Activated gamma-delta T cell treated with anti-CD3 and anti-CD28 coated beads, Interleukin-2, amount 50 U/mL, for 16 hours (primary cell): ENCODE results near the gene SCYL3.
"Not testable (repeated sequence)": the region's sequence is repeated elsewhere in the genome, so short reads cannot be mapped to it uniquely, and the experiment has no call there.

Source experiments
- DNase-seq: peaks from one replicate; pipeline ENCODE4 v3.0.0-alpha.2; 2020; ENCODE audit warnings: low read depth

Gene SCYL3

GRCh38 chr1:169871988-169872387 is 21.7 kb downstream of the SCYL3 start:
- not testable (repeated sequence) for DNase-seq

- DNase-seq, result no peak
Observed at GRCh38 chr1:169869426-169869825, 24.3 kb downstream of the SCYL3 start.

GRCh38 chr1:169868978-169869377 is 24.7 kb downstream of the SCYL3 start:
- no peak for DNase-seq

- no peak for DNase-seq
Observed at GRCh38 chr1:169867012-169867675, 26.6 kb downstream of the SCYL3 start.

- no peak for DNase-seq
Observed at GRCh38 chr1:169866577-169866976, 27.1 kb downstream of the SCYL3 start.

GRCh38 chr1:169864531-169864930 is 29.2 kb downstream of the SCYL3 start:
- DNase-seq, result not testable (repeated sequence)

GRCh38 chr1:169860750-169861149 is 32.9 kb downstream of the SCYL3 start:
- DNase-seq, result no peak

GRCh38 chr1:169860187-169860586 is 33.5 kb downstream of the SCYL3 start:
- DNase-seq, result no peak

GRCh38 chr1:169859001-169859400 is 34.7 kb downstream of the SCYL3 start:
- no peak for DNase-seq

GRCh38 chr1:169858467-169858866 is 35.2 kb downstream of the SCYL3 start:
- no peak for DNase-seq

- no peak for DNase-seq
Observed at GRCh38 chr1:169853341-169853740, 40.4 kb downstream of the SCYL3 start.

GRCh38 chr1:169849346-169850022 is 44.2 kb downstream of the SCYL3 start:
- no peak for DNase-seq

GRCh38 chr1:169848456-169848855 is 45.2 kb downstream of the SCYL3 start:
- no peak for DNase-seq

- no peak for DNase-seq
Observed at GRCh38 chr1:169844941-169845608, 48.6 kb downstream of the SCYL3 start.

- DNase-seq, result no peak
Observed at GRCh38 chr1:169838942-169839341, 54.8 kb downstream of the SCYL3 start.

GRCh38 chr1:169836198-169836597 is 57.5 kb downstream of the SCYL3 start:
- no peak for DNase-seq

GRCh38 chr1:169835647-169836046 is 58.0 kb downstream of the SCYL3 start:
- no peak for DNase-seq

GRCh38 chr1:169834869-169835268 is 58.8 kb downstream of the SCYL3 start:
- DNase-seq, result no peak

- no peak for DNase-seq
Observed at GRCh38 chr1:169833179-169833901, 60.4 kb downstream of the SCYL3 start.

GRCh38 chr1:169829671-169830070 is 64.0 kb downstream of the SCYL3 start:
- DNase-seq, result no peak

GRCh38 chr1:169824153-169824552 is 69.5 kb downstream of the SCYL3 start:
- no peak for DNase-seq

- no peak for DNase-seq
Observed at GRCh38 chr1:169821500-169821899, 72.2 kb downstream of the SCYL3 start.

GRCh38 chr1:169816617-169817016 is 77.1 kb downstream of the SCYL3 start:
- no peak for DNase-seq
